Measurements from ENCODE around the gene IFT80.

DNA sequence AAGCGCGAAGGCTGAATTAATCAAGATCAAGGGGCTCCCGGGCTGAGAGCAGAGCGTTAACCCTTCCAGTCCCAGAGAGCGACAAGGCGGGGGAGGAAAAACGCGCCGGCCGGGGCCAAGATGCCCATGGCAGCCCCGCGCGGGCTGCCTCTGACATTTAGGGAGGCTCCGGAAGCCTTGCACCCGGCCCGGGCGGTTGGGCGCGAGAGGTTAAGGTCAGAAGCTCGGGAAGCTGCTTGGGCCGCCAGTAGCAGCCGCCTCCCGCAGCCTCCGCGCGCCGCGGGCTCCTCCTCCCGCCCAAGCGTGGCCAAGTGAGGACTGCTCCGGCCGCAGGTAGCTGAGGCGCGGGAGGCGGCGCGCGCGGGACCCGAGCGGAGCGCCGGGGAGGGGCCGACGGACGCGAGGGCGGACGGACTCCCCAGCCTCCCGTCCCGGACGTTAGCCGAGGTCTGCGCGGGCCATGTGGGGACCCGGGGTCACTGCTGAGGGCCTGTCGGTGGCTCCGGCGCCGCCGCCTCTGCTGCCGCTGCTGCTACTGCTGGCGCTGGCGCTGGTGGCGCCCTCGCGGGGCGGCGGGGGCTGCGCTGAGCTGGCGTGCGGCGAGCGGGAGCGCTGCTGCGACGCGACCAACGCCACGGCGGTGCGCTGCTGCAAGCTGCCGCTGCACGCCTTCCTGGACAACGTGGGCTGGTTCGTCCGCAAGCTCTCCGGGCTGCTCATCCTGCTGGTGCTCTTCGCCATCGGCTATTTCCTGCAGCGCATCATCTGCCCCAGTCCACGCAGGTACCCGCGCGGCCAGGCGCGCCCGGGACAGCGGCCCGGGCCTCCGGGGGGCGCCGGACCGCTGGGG, 173.6 kb downstream of the IFT80 start, which contains the start of gene C3orf80:
- TF ChIP-seq, protein P1, sequence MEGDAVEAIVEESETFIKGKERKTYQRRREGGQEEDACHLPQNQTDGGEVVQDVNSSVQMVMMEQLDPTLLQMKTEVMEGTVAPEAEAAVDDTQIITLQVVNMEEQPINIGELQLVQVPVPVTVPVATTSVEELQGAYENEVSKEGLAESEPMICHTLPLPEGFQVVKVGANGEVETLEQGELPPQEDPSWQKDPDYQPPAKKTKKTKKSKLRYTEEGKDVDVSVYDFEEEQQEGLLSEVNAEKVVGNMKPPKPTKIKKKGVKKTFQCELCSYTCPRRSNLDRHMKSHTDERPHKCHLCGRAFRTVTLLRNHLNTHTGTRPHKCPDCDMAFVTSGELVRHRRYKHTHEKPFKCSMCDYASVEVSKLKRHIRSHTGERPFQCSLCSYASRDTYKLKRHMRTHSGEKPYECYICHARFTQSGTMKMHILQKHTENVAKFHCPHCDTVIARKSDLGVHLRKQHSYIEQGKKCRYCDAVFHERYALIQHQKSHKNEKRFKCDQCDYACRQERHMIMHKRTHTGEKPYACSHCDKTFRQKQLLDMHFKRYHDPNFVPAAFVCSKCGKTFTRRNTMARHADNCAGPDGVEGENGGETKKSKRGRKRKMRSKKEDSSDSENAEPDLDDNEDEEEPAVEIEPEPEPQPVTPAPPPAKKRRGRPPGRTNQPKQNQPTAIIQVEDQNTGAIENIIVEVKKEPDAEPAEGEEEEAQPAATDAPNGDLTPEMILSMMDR (conservative IDR thresholded peaks at IDR 0.05; ENCODE audit: low read depth, low read length), result peak; percentile 37; the same call in 1 of the 2 replicates
- no peak for TF ChIP-seq EZH2 (IDR thresholded peaks at IDR 0.05; ENCODE audit: low read length, unreplicated experiment)

All from PC-3 (cell line).